Heart left ventricle (tissue), 16 donors: ENCODE measurements around the gene RNPS1. TPM values are rescaled to one million over a fixed set of nuclear protein-coding genes. Genes with fewer than 3 reads are reported as not detected.
"Not testable (repeated sequence)": the region's sequence is repeated elsewhere in the genome, so short reads cannot be mapped to it uniquely, and the experiment has no call there.

Experiments used
- ATAC-seq, 4 donors: fragments of 200-7000 bp; cut with Tn5 transposase; one replicate each; pipeline ENCODE4 v1.9.1; 2020 to 2022; ENCODE audit warnings: moderate library complexity in 4 of 4, mild to moderate bottlenecking in 3 of 4, moderate number of reproducible peaks in 1 of 4
- DNase-seq, 5 donors: peaks; one replicate each; pipeline ENCODE4 v3.0.0-alpha.2; 2020
- H3K27ac ChIP-seq, 12 donors: fragments of 200-600 bp; sonication (generic) in 4 of 12; one replicate each; pipeline versions ENCODE4 v1.5.0 to v1.8.0; 2016 to 2022; ENCODE audit warnings: mild to moderate bottlenecking in 2 of 12
- H3K27me3 ChIP-seq, 9 donors: fragments of 200-600 bp; sonication (generic) in 2 of 9; one replicate each; pipeline versions ENCODE4 v1.5.1 to v1.8.0; 2016 to 2022; ENCODE audit warnings: mild to moderate bottlenecking in 3 of 9
- H3K36me3 ChIP-seq, 9 donors: fragments of 200-600 bp; sonication (generic) in 2 of 9; one replicate each; pipeline versions ENCODE4 v1.5.0 to v1.8.0; 2018 to 2022; ENCODE audit warnings: mild to moderate bottlenecking in 2 of 9
- H3K4me1 ChIP-seq, 12 donors: fragments of 200-600 bp; sonication (generic) in 4 of 12; one replicate each; pipeline versions ENCODE4 v1.5.0 to v1.8.0; 2016 to 2022; ENCODE audit warnings: mild to moderate bottlenecking in 3 of 12
- H3K4me3 ChIP-seq, 12 donors: fragments of 200-600 bp; sonication (generic) in 4 of 12; one replicate each; pipeline versions ENCODE4 v1.5.0 to v1.8.0; 2017 to 2022; ENCODE audit warnings: mild to moderate bottlenecking in 9 of 12, moderate library complexity in 4 of 12
- H3K9me3 ChIP-seq, 12 donors: fragments of 200-600 bp; sonication (generic) in 4 of 12; one replicate each; pipeline versions ENCODE4 v1.5.0 to v1.8.0; 2016 to 2022; ENCODE audit warnings: mild to moderate bottlenecking in 1 of 12
- POLR2A ChIP-seq, 2 donors: fragments of 450-650 bp; IDR thresholded peaks; one replicate each; pipeline ENCODE4 v1.6.1; 2017; ENCODE audit warnings: antibody characterized with exemption in 2 of 2, mild to moderate bottlenecking in 2 of 2, moderate library complexity in 2 of 2
- WGBS, 4 donors: extraction: QIAGEN DNeasy Blood & Tissue Kit in 2 of 4; methylation state at CpG; one replicate each; pipeline versions ENCODE4 v1.1.5 to v1.1.7; 2013 to 2018; 5-methylcytosine and 5-hydroxymethylcytosine counted together
- intact Hi-C, 10 donors: fragments of 100-400 bp; cut with DNase I; formaldehyde crosslinking; loops; one replicate each; pipeline versions ENCODE4 v1.11.1 to v1.14.2; 2022
- polyA plus RNA-seq, 2 donors: library from polyadenylated mRNA; stranded (reverse); fragments of 200-250 nt; gene quantifications; one replicate each; pipeline ENCODE4 v1.2.3, GENCODE V29; 2013
- total RNA-seq, 9 donors: library from RNA; depleted of rRNA in 2 of 9; stranded (reverse); fragments of >200 nt in 2 of 9; fragmentation: NEBNext Ultra II Directional in 3 of 9; extraction: Animal tissue kit (Norgen Biotek cat#: 25700) in 3 of 9; gene quantifications; one replicate each; pipeline versions ENCODE4 v1.1.0 to v1.2.4, GENCODE V29; 2016 to 2023
- TF ChIP-seq, protein P1 (sequence below), 12 donors: fragments of 200-600 bp; sonication (generic) in 4 of 12; IDR thresholded peaks; one replicate each; pipeline versions ENCODE4 v1.5.0 to v1.8.0; 2018 to 2022; ENCODE audit warnings: antibody characterized with exemption in 12 of 12, mild to moderate bottlenecking in 5 of 12
- donor health status: ischemic (EF 13 %, LVEDD 7.1; RV severe dilation, severe dysfunction).
- donor health status: healthy with polysubstance abuse.
- donor health status: DM: no; HTN: yes; CAD: no.
- donor health status: DM: no; HTN: no; CAD: no.
- donor health status: ischemic (EF 25% LVEDD 6.9; RV normal size, moderate dysfunction).
- donor health status: ischemic (EF 25% LVEDD 5.7; RV mildly dilated, moderate dysfunction).
- donor health status: healthy.
- donor health status: DM: yes; HTN: yes; CAD: no.
- donor health status: ischemic (EF 35%, LVEDD 5.7; RV mildly dilated, moderate dysfunction).
- donor health status: nonischemic (EF 11% LVEDD 7.7; RV severe dilation, severe dysfunction).
- donor health status: DM: yes; HTN: yes; CAD: no.
- donor health status: PGD.
- donor health status: ischemic (EF 29% LVEDD 5.4; RV normal size, mild dysfunction).
- donor health status: nonischemic (EF 23%, LVEDD 6.1; RV moderate dilation, normal function).

Gene RNPS1
- total and polyA plus RNA-seq, 11 donors: 73.9 to 193 (median 120) TPM

DNA sequence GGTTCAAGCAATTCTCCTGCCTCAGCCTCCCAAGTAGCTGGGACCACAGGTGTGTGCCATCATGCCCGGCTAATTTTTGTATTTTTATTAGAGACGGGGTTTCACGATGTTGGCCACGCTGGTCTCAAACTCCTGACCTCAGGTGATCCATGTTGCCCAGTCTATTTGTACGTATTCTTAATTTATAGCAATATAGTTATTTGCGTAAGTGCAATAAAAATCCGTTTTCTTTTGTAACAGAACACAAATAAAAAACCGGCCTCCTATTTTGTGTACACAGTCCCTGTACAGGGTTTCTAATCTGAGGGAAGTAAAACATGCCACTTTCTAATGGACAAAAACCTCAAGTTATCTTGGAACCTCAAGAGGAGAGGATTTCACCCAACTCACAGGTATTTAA lies 7.7 kb downstream of the RNPS1 start:
- intact Hi-C loops: loop anchor here in 1 of 10 donors (10.0 kb wide), 1 partner anchor 255 kb away; the partner anchor contains the start of gene ATP6V0C
- no peak for DNase-seq
- WGBS, 4 donors: 94 to 97% (median 97%) methylated on average over 8 of the region's 8 CpGs

DNA sequence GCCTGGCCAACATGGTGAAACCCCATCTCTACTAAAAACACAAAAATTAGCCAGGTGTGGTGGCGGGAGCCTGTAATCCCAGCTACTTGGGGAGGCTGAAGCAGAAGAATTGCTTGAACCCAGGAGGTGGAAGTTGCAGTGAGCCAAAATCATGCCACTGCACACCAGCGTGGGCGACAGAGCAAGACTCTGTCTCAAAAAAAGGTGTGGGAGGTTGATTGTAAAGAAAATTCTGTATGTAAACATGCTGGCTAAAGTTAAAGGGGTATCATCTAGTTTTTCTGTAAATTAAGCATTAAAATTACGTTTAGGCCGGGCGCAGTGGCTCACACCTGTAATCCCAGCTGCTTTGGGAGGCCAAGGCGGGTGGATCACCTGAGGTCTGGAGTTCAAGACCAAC lies 9.4 kb downstream of the RNPS1 start:
- not testable (repeated sequence) for ATAC-seq, H3K27ac ChIP-seq, H3K4me3 ChIP-seq, H3K27me3 ChIP-seq, H3K9me3 ChIP-seq, H3K4me1 ChIP-seq
- peaks cover 8 to 100% (median 100%) of the 10 kb centered on the region in 9 donors for H3K36me3 ChIP-seq
- 94 to 98% (median 96%) methylated on average over 7 of the region's 7 CpGs for WGBS, 4 donors
- intact Hi-C loops: loop anchor here in 1 of 10 donors (10.0 kb wide), 1 partner anchor 104 kb away; the partner anchor contains the start of gene TRAF7
- peak in 1 of 5 donors; percentile 0 for DNase-seq

More for the DNA sequence above, 7.7 kb downstream of the RNPS1 start:
- H3K27me3 ChIP-seq: no peaks in the 10 kb centered on the region
- H3K4me1 ChIP-seq: peaks cover 0 to 10% (median 0%) of the 10 kb centered on the region in 12 donors
- peaks cover 8 to 100% (median 88%) of the 10 kb centered on the region in 9 donors for H3K36me3 ChIP-seq
- no peak overlapping the region for H3K27ac ChIP-seq
- H3K4me3 ChIP-seq: no peak overlapping the region
- TF ChIP-seq POLR2A (IDR thresholded peaks at IDR 0.05): no peak
- TF ChIP-seq, protein P1, sequence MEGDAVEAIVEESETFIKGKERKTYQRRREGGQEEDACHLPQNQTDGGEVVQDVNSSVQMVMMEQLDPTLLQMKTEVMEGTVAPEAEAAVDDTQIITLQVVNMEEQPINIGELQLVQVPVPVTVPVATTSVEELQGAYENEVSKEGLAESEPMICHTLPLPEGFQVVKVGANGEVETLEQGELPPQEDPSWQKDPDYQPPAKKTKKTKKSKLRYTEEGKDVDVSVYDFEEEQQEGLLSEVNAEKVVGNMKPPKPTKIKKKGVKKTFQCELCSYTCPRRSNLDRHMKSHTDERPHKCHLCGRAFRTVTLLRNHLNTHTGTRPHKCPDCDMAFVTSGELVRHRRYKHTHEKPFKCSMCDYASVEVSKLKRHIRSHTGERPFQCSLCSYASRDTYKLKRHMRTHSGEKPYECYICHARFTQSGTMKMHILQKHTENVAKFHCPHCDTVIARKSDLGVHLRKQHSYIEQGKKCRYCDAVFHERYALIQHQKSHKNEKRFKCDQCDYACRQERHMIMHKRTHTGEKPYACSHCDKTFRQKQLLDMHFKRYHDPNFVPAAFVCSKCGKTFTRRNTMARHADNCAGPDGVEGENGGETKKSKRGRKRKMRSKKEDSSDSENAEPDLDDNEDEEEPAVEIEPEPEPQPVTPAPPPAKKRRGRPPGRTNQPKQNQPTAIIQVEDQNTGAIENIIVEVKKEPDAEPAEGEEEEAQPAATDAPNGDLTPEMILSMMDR (IDR thresholded peaks at IDR 0.05): no peak
- ATAC-seq: no peak
- H3K9me3 ChIP-seq: no peaks in the 10 kb centered on the region

DNA sequence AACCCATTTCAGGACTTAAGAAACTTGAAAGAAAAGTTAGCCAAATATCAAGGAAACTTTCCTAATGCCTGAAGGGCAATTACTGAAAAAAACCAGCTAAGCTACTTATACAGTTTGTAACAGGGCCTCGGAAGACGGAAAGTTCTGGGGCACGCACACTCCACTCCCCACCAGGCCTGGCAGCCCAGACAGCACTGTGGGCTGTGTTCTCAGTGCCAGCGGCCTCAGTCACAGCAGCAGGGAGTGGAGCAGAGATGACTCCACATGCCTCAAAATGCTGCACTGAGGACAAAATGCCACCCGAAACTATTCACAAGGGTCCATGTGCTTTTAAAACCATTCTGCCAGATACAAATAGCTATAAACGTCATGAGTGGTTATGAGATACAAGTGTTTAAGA lies 10.2 kb downstream of the RNPS1 start:
- Histone ChIP-seq H3K36me3 (peaks cover 8 to 100% (median 100%) of the 10 kb centered on the region in 9 donors), H3K4me1 (no peaks in the 10 kb centered on the region), H3K9me3 (no peaks in the 10 kb centered on the region), H3K27me3 (no peaks in the 10 kb centered on the region), H3K27ac (no peak overlapping the region), H3K4me3 (no peak overlapping the region)
- 90 to 93% (median 92%) methylated on average over 6 of the region's 6 CpGs for WGBS, 4 donors
- intact Hi-C loops: loop anchor here in 1 of 10 donors (10.0 kb wide), 1 partner anchor 103 kb away; the partner anchor contains the start of gene TRAF7
- TF ChIP-seq POLR2A (IDR thresholded peaks at IDR 0.05): no peak
- TF ChIP-seq, protein P1 (IDR thresholded peaks at IDR 0.05): no peak
- DNase-seq (no peak), ATAC-seq (no peak)

DNA sequence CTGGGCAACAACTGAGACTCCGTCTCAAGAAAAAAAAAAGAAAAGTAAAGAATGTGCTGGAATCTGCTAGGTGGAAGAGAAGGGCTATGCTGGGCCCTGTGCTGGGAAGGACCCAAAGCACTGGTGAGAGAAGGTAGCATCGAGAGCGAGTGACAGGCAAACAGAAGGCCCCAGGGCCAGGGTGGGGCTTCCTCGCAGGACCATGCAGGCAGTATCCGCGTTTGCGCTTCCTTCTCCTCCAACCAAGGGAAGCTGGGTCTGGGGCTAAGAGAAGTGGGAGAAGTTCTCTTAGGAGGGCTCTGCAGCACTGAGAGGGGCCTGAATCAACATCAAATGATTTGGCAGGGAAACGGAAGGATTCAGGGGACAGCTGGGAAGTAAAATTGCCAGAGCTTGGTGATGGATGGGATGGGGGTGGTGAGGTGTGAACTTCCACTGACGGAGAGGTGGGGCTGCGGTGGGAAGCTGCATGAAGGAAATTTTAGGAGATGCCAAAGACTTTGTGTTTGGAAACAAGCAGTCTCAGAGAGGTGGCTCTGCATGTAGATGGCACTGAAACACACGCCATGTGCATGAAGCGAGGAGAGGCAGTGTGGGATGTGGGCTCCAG lies 11.3 kb downstream of the RNPS1 start:
- Histone ChIP-seq H3K4me1 (peaks cover 0 to 8% (median 7%) of the 10 kb centered on the region in 12 donors), H3K27ac (no peak overlapping the region), H3K27me3 (no peaks in the 10 kb centered on the region), H3K9me3 (no peaks in the 10 kb centered on the region), H3K4me3 (no peak overlapping the region), H3K36me3 (peaks cover 8 to 97% (median 90%) of the 10 kb centered on the region in 9 donors)
- no peak for ATAC-seq
- peak in 1 of 5 donors; percentile 10 for DNase-seq
- intact Hi-C loops: loop anchor here in 1 of 10 donors (10.0 kb wide), 1 partner anchor 102 kb away; the partner anchor contains the start of gene TRAF7
- TF ChIP-seq, protein P1 (IDR thresholded peaks at IDR 0.05): no peak
- no peak for TF ChIP-seq POLR2A (IDR thresholded peaks at IDR 0.05)
- 88 to 90% (median 89%) methylated on average over 12 of the region's 12 CpGs for WGBS, 4 donors
